HepG2 (cell line): ENCODE results near the gene LATS2. TPM values are rescaled to one million over a fixed set of nuclear protein-coding genes. Genes with fewer than 3 reads are reported as not detected.

ENCODE experiments used
- ATAC-seq: fragments of 200-7000 bp; cut with Tn5 transposase; 3 replicates; pipeline ENCODE4 v1.9.1; 2020; ENCODE audit warnings: mild to moderate bottlenecking, moderate library complexity
- BruUV-seq: library from RNA; stranded (reverse); fragments of 400-500 nt; replicated peaks from 2 replicates; lab custom pipeline; 2021; lab: Mats Ljungman, UMichigan
- CTCF ChIA-PET: fragments of 300-600 bp; formaldehyde crosslinking; extraction: SDS; loops from one replicate; lab custom pipeline; 2021; ENCODE audit warnings: low total read pairs, inconsistent platforms, low intra/inter-chr PET ratio; lab: Yijun Ruan, JAX
- POLR2A ChIA-PET: fragments of 350-600 bp; sonication (Branson Sonifier 250); formaldehyde crosslinking; loops from one replicate; lab custom pipeline; 2020; ENCODE audit warnings: antibody characterized with exemption, inconsistent platforms; lab: Yijun Ruan, JAX
- DNase-seq: peaks from one replicate; pipeline ENCODE4 v3.0.0-alpha.2; 2015; ENCODE audit warnings: low spot score
- FAIRE-seq: peaks from 3 replicates; lab custom pipeline; 2011; peaks lifted over from hg19 to GRCh38; lab: Jason Lieb, UNC
- H2AFZ ChIP-seq: one replicate; pipeline ENCODE4 v1.6.1; 2011; ENCODE audit warnings: low read length, inconsistent platforms
- H3K27ac ChIP-seq: fragments of 300-600 bp; 3 replicates; pipeline ENCODE4 v1.8.0; 2011; ENCODE audit warnings: mixed run types, mild to moderate bottlenecking, mixed read lengths, low read length, inconsistent platforms; ENCODE audit not compliant: insufficient read depth; ENCODE audit errors: extremely low read length
- H3K27me3 ChIP-seq, 2 experiments: fragments of 200-600 bp in 1 of 2; 2 replicates in 1 of 2; 3 replicates in 1 of 2; pipeline versions ENCODE4 v1.6.0 to v1.8.0; 2011; ENCODE audit warnings: low read length in 2 of 2, mild to moderate bottlenecking in 2 of 2, moderate library complexity in 2 of 2, inconsistent platforms in 1 of 2; ENCODE audit not compliant: insufficient read depth in 2 of 2, control insufficient read depth in 1 of 2
- H3K36me3 ChIP-seq, 2 experiments: fragments of 200-600 bp in 1 of 2; replicated peaks in 1 of 2; 2 replicates in 1 of 2; 3 replicates in 1 of 2; pipeline versions ENCODE4 v1.5.1 to v1.8.0; 2011; ENCODE audit warnings: low read length in 2 of 2, inconsistent platforms in 1 of 2; ENCODE audit not compliant: insufficient read depth in 2 of 2, control insufficient read depth in 1 of 2
- H3K4me1 ChIP-seq: 2 replicates; pipeline ENCODE4 v1.5.1; 2012; ENCODE audit warnings: low read length, inconsistent platforms; ENCODE audit not compliant: insufficient read depth
- H3K4me2 ChIP-seq: 2 replicates; pipeline ENCODE4 v1.6.0; 2011; ENCODE audit warnings: low read depth, low read length, inconsistent platforms
- H3K4me3 ChIP-seq, 3 experiments: fragments of 200-600 bp in 1 of 3; sonication (generic), shearing (Covaris generic) in 1 of 3; replicated peaks in 1 of 3; 2 replicates each; pipeline ENCODE4 v1.5.1; 2011 to 2016; ENCODE audit warnings: low read length in 3 of 3, inconsistent platforms in 2 of 3, low read depth in 2 of 3, mild to moderate bottlenecking in 2 of 3, control low read depth in 1 of 3, mixed read lengths in 1 of 3; ENCODE audit not compliant: insufficient read depth in 1 of 3
- H3K79me2 ChIP-seq: one replicate; pipeline ENCODE4 v1.6.1; 2011; ENCODE audit warnings: low read length, inconsistent platforms; ENCODE audit not compliant: insufficient read depth
- H3K9ac ChIP-seq: 2 replicates; pipeline ENCODE4 v1.6.0; 2011; ENCODE audit warnings: mild to moderate bottlenecking, low read depth, low read length, inconsistent platforms; ENCODE audit not compliant: insufficient read depth
- H3K9me3 ChIP-seq: 2 replicates; pipeline ENCODE4 v1.5.1; 2012; ENCODE audit warnings: mild to moderate bottlenecking, low read length
- H4K20me1 ChIP-seq: 2 replicates; pipeline ENCODE4 v1.6.0; 2011; ENCODE audit warnings: inconsistent platforms, mild to moderate bottlenecking, low read length, moderate library complexity; ENCODE audit not compliant: insufficient read depth
- CC2D1A ChIP-seq: sonication (generic); formaldehyde crosslinking; IDR thresholded peaks from 2 replicates; pipeline ENCODE4 v1.8.1; 2023; ENCODE audit warnings: mild to moderate bottlenecking, missing genetic modification reagents
- CREB1 ChIP-seq, 2 experiments: fragments of 450-650 bp in 1 of 2; IDR thresholded peaks; 2 replicates each; pipeline ENCODE4 v1.6.1; 2016 to 2017; ENCODE audit warnings: control low read depth in 1 of 2, mild to moderate bottlenecking in 1 of 2, missing compliant biosample characterization in 1 of 2, missing genetic modification characterization in 1 of 2
- HDAC1 ChIP-seq: sonication (generic); formaldehyde crosslinking; IDR thresholded peaks from 2 replicates; pipeline ENCODE4 v1.5.1; 2020; ENCODE audit warnings: mild to moderate bottlenecking, missing genetic modification reagents
- HDAC2 ChIP-seq: sonication (generic); formaldehyde crosslinking; IDR thresholded peaks from 2 replicates; pipeline ENCODE4 v1.4.0; 2020; ENCODE audit warnings: missing genetic modification reagents
- KLF12 ChIP-seq: sonication (generic); formaldehyde crosslinking; IDR thresholded peaks from 2 replicates; pipeline ENCODE4 v1.4.0; 2020; ENCODE audit warnings: missing genetic modification reagents, borderline replicate concordance
- KMT2B ChIP-seq: IDR thresholded peaks from 2 replicates; pipeline ENCODE4 v1.6.1; 2016; ENCODE audit warnings: missing genetic modification reagents, missing compliant biosample characterization
- MLLT10 ChIP-seq: sonication (generic); formaldehyde crosslinking; IDR thresholded peaks from 2 replicates; pipeline ENCODE4 v1.4.0; 2020; ENCODE audit warnings: missing genetic modification reagents
- ZNF260 ChIP-seq: sonication (generic); formaldehyde crosslinking; IDR thresholded peaks from 2 replicates; pipeline ENCODE4 v1.4.0; 2020; ENCODE audit warnings: missing genetic modification reagents, low read depth, mild to moderate bottlenecking, borderline replicate concordance
- ZNF329 ChIP-seq: sonication (generic); formaldehyde crosslinking; IDR thresholded peaks from 2 replicates; pipeline ENCODE4 v1.9.0; 2021; ENCODE audit warnings: low read depth, mild to moderate bottlenecking, missing genetic modification reagents
- ZNF777 ChIP-seq: sonication (generic); formaldehyde crosslinking; IDR thresholded peaks from 2 replicates; pipeline ENCODE4 v1.4.0; 2020; ENCODE audit warnings: missing genetic modification reagents
- WGBS: methylation state at CpG from one replicate; pipeline ENCODE4 v1.1.6; 2017; ENCODE audit warnings: low lambda C conversion rate; 5-methylcytosine and 5-hydroxymethylcytosine counted together
- in situ Hi-C: cut with HindIII; loops from 2 replicates; pipeline ENCODE4 v1.10.0; 2017; ENCODE audit warnings: low pct_unique_long_range_greater_than_20kb; ENCODE audit not compliant: extremely low pct_ligation_motif_present
- intact Hi-C: fragments of 100-400 bp; cut with micrococcal nuclease; formaldehyde crosslinking; loops from one replicate; pipeline ENCODE4 v1.10.0; 2022; ENCODE audit not compliant: unreplicated experiment
- polyA plus RNA-seq, 8 experiments: library from polyadenylated mRNA; depleted of rRNA in 3 of 8; stranded (reverse) in 7 of 8; unstranded in 1 of 8; fragments of >200 nt; fragmentation: Illumina TruSeq in 4 of 8; extraction: Trizol in 4 of 8; gene quantifications; 2 replicates each; pipeline versions ENCODE4 v1.2.1 to v1.2.3, GENCODE V29; 2011 to 2016; ENCODE audit warnings: low read depth in 4 of 8, missing spikeins in 1 of 8, mixed read lengths in 1 of 8; ENCODE audit not compliant: insufficient read depth in 1 of 8
- total RNA-seq, 5 experiments: library from RNA; depleted of rRNA; stranded (reverse); fragments of >200 nt; fragmentation: Illumina TruSeq; extraction: Trizol; gene quantifications; 2 replicates each; pipeline ENCODE4 v1.2.3, GENCODE V29; 2016; ENCODE audit warnings: low read depth in 1 of 5
- TF ChIP-seq, protein P1 (sequence below): sonication (generic); formaldehyde crosslinking; IDR thresholded peaks from 2 replicates; pipeline ENCODE4 v1.4.0; 2020; ENCODE audit warnings: mild to moderate bottlenecking, missing genetic modification reagents
- TF ChIP-seq, protein P2 (sequence below): sonication (generic); formaldehyde crosslinking; IDR thresholded peaks from 2 replicates; pipeline ENCODE4 v1.4.0; 2020; ENCODE audit warnings: missing genetic modification reagents
- TF ChIP-seq, protein P3 (sequence below): sonication (generic); formaldehyde crosslinking; IDR thresholded peaks from 2 replicates; pipeline ENCODE4 v1.9.0; 2021; ENCODE audit warnings: missing genetic modification reagents, mild to moderate bottlenecking, borderline replicate concordance
- TF ChIP-seq, protein P4 (sequence below): sonication (generic); formaldehyde crosslinking; IDR thresholded peaks from 2 replicates; pipeline ENCODE4 v1.8.1; 2023; ENCODE audit warnings: mild to moderate bottlenecking, moderate library complexity, missing genetic modification reagents

LATS2 gene
- total and polyA plus RNA-seq, 2 of the 13 experiments (the other 11 are each of a cell fraction or from before 2014, with no cell fraction given): 7.3 to 8.5 TPM

DNA sequence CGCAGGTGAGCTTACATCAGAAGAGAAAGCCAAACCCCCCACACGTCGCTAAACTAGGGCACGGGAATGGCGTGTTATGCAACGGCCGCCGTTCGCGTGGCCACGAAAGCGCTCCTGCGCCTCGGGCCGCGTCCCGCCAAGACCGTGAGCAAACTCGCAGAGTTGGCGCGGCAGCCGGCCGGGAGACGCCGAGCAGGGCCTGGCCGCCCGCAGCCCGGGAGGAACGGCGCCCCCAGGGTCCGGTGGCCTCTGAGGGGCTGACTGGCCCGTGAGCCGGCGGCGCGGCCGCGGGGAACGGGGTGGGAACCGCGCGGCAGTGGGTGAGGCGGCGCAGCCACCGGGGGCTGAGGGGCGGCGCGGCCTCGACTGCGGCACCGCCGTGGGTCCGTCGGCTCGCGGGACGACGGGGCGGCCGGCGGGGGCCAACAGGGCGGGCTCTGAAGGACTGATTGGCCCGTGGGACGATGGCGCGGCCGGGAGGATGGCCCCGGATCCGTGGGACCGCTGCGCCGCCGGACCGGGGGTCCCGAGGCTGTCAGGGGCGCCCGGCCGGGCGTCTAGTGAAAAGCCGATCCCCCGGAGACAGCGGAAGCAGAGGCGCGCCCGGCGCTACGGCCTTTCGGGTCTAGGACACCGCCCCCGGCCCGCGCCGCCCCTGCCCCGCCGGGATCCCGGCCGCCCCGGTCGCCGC lies 903 bp downstream of the LATS2 start:
- Histone ChIP-seq H3K9ac (peak overlapping the region; percentile 98), H3K79me2 (peaks cover 50% of the 10 kb centered on the region), H3K27ac (peak overlapping the region; percentile 97), H3K36me3 (peaks cover 0 to 5% of the 10 kb centered on the region in 2 experiments; a peak in 2 of 5 replicates), H2AFZ (no peak overlapping the region), H3K4me3 (peak overlapping the region; percentile 90 to 94 (median 91)), H3K4me1 (peaks cover 59% of the 10 kb centered on the region), H3K27me3 (no peaks in the 10 kb centered on the region; a peak in 2 of 5 replicates), H4K20me1 (peaks cover 40% of the 10 kb centered on the region), H3K4me2 (peak overlapping the region; percentile 86), H3K9me3 (no peaks in the 10 kb centered on the region)
- peak; percentile 22 for ATAC-seq
- in situ Hi-C loops (no loop called here), intact Hi-C loops (no loop called here)
- DNase-seq: no peak
- POLR2A ChIA-PET: interaction anchor here (0.8 to 1.4 kb wide), 9 partner anchors 9 to 116 kb away, joined by 3 to 8 read pairs (median 4); partner anchors contain the start of genes MRPL57 and SKA3
- BruUV-seq: no TSS peak
- CTCF ChIA-PET: no interaction called here
- WGBS: 0% methylated on average over 5 of the region's 100 CpGs
- no peak for FAIRE-seq
- TF ChIP-seq CC2D1A (no peak), ZNF260 (no peak), KMT2B (CRISPR knock-in tag) (peak; percentile 66; the same call in 1 of the 2 replicates), KLF12 (CRISPR knock-in tag) (no peak), HDAC1 (CRISPR knock-in tag) (peak; percentile 49; the same call in 1 of the 2 replicates), HDAC2 (CRISPR knock-in tag) (no peak), CREB1 (IDR thresholded peaks at IDR 0.05) (no peak), CREB1 (CRISPR knock-in tag; IDR thresholded peaks at IDR 0.05) (no peak), ZNF329 (CRISPR knock-in tag) (no peak), ZNF777 (CRISPR knock-in tag) (peak; percentile 92), MLLT10 (CRISPR knock-in tag) (no peak)
- TF ChIP-seq, protein P1, sequence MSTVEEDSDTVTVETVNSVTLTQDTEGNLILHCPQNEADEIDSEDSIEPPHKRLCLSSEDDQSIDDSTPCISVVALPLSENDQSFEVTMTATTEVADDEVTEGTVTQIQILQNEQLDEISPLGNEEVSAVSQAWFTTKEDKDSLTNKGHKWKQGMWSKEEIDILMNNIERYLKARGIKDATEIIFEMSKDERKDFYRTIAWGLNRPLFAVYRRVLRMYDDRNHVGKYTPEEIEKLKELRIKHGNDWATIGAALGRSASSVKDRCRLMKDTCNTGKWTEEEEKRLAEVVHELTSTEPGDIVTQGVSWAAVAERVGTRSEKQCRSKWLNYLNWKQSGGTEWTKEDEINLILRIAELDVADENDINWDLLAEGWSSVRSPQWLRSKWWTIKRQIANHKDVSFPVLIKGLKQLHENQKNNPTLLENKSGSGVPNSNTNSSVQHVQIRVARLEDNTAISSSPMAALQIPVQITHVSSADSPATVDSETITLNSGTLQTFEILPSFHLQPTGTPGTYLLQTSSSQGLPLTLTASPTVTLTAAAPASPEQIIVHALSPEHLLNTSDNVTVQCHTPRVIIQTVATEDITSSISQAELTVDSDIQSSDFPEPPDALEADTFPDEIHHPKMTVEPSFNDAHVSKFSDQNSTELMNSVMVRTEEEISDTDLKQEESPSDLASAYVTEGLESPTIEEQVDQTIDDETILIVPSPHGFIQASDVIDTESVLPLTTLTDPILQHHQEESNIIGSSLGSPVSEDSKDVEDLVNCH (CRISPR knock-in tag): no peak
- TF ChIP-seq, protein P2, sequence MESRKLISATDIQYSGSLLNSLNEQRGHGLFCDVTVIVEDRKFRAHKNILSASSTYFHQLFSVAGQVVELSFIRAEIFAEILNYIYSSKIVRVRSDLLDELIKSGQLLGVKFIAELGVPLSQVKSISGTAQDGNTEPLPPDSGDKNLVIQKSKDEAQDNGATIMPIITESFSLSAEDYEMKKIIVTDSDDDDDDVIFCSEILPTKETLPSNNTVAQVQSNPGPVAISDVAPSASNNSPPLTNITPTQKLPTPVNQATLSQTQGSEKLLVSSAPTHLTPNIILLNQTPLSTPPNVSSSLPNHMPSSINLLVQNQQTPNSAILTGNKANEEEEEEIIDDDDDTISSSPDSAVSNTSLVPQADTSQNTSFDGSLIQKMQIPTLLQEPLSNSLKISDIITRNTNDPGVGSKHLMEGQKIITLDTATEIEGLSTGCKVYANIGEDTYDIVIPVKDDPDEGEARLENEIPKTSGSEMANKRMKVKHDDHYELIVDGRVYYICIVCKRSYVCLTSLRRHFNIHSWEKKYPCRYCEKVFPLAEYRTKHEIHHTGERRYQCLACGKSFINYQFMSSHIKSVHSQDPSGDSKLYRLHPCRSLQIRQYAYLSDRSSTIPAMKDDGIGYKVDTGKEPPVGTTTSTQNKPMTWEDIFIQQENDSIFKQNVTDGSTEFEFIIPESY (CRISPR knock-in tag): no peak
- TF ChIP-seq, protein P3, sequence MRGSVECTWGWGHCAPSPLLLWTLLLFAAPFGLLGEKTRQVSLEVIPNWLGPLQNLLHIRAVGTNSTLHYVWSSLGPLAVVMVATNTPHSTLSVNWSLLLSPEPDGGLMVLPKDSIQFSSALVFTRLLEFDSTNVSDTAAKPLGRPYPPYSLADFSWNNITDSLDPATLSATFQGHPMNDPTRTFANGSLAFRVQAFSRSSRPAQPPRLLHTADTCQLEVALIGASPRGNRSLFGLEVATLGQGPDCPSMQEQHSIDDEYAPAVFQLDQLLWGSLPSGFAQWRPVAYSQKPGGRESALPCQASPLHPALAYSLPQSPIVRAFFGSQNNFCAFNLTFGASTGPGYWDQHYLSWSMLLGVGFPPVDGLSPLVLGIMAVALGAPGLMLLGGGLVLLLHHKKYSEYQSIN (CRISPR knock-in tag): no peak
- TF ChIP-seq, protein P4, sequence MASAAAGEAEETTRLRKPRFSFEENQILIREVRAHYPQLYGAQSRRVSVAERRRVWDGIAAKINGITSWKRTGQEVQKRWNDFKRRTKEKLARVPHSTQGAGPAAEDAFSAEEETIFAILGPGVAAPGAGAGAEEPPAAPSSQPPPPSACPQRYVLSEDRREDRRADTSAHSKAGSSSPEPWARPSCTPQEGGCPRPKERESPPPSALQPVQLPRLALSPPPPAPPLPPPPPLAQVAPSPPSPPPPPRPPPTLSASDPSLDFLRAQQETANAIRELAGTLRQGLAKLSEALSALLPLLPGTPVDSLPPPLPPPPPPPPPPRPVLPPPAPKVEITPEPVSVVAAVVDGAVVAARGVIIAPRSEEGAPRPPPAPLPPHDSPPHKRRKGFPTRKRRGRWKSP (CRISPR knock-in tag): no peak
